Testis (tissue), 2 donors: ENCODE data around the gene SYTL1.

Source experiments
- CTCF ChIP-seq, 3 experiments: fragments of 450-650 bp in 2 of 3; fragments of 200-600 bp in 1 of 3; sonication (generic) in 1 of 3; IDR thresholded peaks; one replicate each; pipeline ENCODE4 v1.5.1; 2016 to 2019; ENCODE audit warnings: antibody characterized with exemption in 3 of 3, mild to moderate bottlenecking in 2 of 3, moderate library complexity in 1 of 3
- POLR2A ChIP-seq: fragments of 450-650 bp; IDR thresholded peaks from one replicate; pipeline ENCODE4 v1.6.1; 2017; ENCODE audit warnings: antibody characterized with exemption, mild to moderate bottlenecking, moderate library complexity

DNA sequence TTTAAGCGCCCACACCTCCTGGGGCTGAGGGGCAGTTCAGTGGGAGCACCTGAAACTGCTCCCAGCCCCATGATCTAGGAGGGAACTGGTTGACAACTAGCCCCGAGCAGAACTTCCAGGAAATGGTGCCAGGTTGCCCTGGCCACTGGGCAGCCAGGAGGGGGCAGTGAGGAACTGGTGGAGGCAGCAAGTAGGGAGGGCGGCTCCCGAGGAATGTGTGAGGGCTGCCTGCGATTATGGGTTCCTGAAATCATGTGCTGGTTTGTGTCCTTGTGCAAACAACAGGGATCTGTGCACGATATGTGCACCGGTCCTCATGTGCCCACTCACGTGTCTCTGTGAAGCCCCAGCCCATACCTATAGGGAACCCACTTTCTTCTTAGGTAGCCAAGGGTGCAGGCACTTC lies 60.5 kb downstream of the SYTL1 start:
- TF ChIP-seq CTCF (IDR thresholded peaks at IDR 0.05) (peak; percentile 9 to 72 (median 47)), POLR2A (no peak)
